NCI-H748 treated with DMSO at 0.1 percent for 48 hours (cell line): ENCODE data around the gene FLVCR2.
"Not testable (repeated sequence)": the region's sequence is repeated elsewhere in the genome, so short reads cannot be mapped to it uniquely, and the experiment has no call there.

Experiments
- DNase-seq: peaks from one replicate; lab custom pipeline; 2025; lab: John Stamatoyannopoulos, UW

The FLVCR2 gene

GRCh38 chr14:75595226-75595625 is 16.8 kb downstream of the FLVCR2 start:
- DNase-seq = no peak

- DNase-seq = no peak
Measured at GRCh38 chr14:75597149-75597548, 18.7 kb downstream of the FLVCR2 start.

- DNase-seq = not testable (repeated sequence)
Measured at GRCh38 chr14:75600100-75600499, 21.7 kb downstream of the FLVCR2 start.

GRCh38 chr14:75601061-75601460 is 22.6 kb downstream of the FLVCR2 start:
- DNase-seq = not testable (repeated sequence)

- no peak for DNase-seq
Measured at GRCh38 chr14:75602503-75602902, 24.1 kb downstream of the FLVCR2 start.

- no peak for DNase-seq
Measured at GRCh38 chr14:75604979-75605851, 26.8 kb downstream of the FLVCR2 start.

GRCh38 chr14:75605916-75606315 is 27.5 kb downstream of the FLVCR2 start:
- DNase-seq = no peak

GRCh38 chr14:75607044-75607443 is 28.6 kb downstream of the FLVCR2 start:
- no peak for DNase-seq

- DNase-seq = no peak
Measured at GRCh38 chr14:75607842-75608640, 29.6 kb downstream of the FLVCR2 start.

- DNase-seq = no peak
Measured at GRCh38 chr14:75609116-75609515, 30.7 kb downstream of the FLVCR2 start.

GRCh38 chr14:75609606-75610475 is 31.4 kb downstream of the FLVCR2 start:
- no peak for DNase-seq

GRCh38 chr14:75610834-75611233 is 32.4 kb downstream of the FLVCR2 start:
- no peak for DNase-seq

GRCh38 chr14:75612157-75612556 is 33.7 kb downstream of the FLVCR2 start:
- DNase-seq = no peak

- no peak for DNase-seq
Measured at GRCh38 chr14:75614179-75614578, 35.8 kb downstream of the FLVCR2 start.

GRCh38 chr14:75615200-75615599 is 36.8 kb downstream of the FLVCR2 start:
- DNase-seq = no peak

GRCh38 chr14:75619548-75619947 is 41.1 kb downstream of the FLVCR2 start:
- no peak for DNase-seq

- no peak for DNase-seq
Measured at GRCh38 chr14:75625034-75625433, 46.6 kb downstream of the FLVCR2 start.

GRCh38 chr14:75626396-75626795 is 48.0 kb downstream of the FLVCR2 start:
- no peak for DNase-seq

GRCh38 chr14:75626863-75627262 is 48.4 kb downstream of the FLVCR2 start:
- no peak for DNase-seq

- no peak for DNase-seq
Measured at GRCh38 chr14:75627406-75627805, 49.0 kb downstream of the FLVCR2 start.

GRCh38 chr14:75628816-75629215 is 50.4 kb downstream of the FLVCR2 start:
- DNase-seq = no peak
